A549 treated with RU486 at 1 μM for 4 hours (cell line): ENCODE results near the gene DTL. TPM values are rescaled to one million over a fixed set of nuclear protein-coding genes. Genes with fewer than 3 reads are reported as not detected.

ENCODE experiments used
- total RNA-seq: library from RNA; stranded (reverse); fragments of 200-300 nt; extraction: Qiagen RNA extraction; gene quantifications from 5 replicates; pipeline ENCODE4 v1.2.3, GENCODE V29; 2022; ENCODE audit warnings: low read depth

Gene DTL, protein sequence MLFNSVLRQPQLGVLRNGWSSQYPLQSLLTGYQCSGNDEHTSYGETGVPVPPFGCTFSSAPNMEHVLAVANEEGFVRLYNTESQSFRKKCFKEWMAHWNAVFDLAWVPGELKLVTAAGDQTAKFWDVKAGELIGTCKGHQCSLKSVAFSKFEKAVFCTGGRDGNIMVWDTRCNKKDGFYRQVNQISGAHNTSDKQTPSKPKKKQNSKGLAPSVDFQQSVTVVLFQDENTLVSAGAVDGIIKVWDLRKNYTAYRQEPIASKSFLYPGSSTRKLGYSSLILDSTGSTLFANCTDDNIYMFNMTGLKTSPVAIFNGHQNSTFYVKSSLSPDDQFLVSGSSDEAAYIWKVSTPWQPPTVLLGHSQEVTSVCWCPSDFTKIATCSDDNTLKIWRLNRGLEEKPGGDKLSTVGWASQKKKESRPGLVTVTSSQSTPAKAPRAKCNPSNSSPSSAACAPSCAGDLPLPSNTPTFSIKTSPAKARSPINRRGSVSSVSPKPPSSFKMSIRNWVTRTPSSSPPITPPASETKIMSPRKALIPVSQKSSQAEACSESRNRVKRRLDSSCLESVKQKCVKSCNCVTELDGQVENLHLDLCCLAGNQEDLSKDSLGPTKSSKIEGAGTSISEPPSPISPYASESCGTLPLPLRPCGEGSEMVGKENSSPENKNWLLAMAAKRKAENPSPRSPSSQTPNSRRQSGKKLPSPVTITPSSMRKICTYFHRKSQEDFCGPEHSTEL
- 21.4 to 31.7 TPM (median 26.7 TPM) in 5 replicates for total RNA-seq

GRCh38 chr1:212035123-212035834, at the start of gene DTL, which contains the start of gene INTS7:
TSS of gene DTL (plus strand) at chr1:212035748. CDS start at chr1:212035891, 143 bp downstream.
TSS of gene INTS7 (minus strand) at chr1:212035557. CDS start at chr1:212035437, 120 bp downstream.

Other genes starting within 250 kb of the DTL start
- 17.2 to 33.7 TPM (median 31.5 TPM) in 5 replicates for gene LPGAT1, start 205.0 kb upstream of the DTL start, total RNA-seq
- gene INTS7, start 191 bp upstream of the DTL start, total RNA-seq = 18.4 to 24.9 TPM (median 22.0 TPM) in 5 replicates
- gene PPP2R5A, start 249.7 kb downstream of the DTL start, total RNA-seq = 14.1 to 25.6 TPM (median 24.6 TPM) in 5 replicates